Endothelial cell of umbilical vein (primary cell): ENCODE results near the gene NXPH1. TPM values are rescaled to one million over a fixed set of nuclear protein-coding genes. Genes with fewer than 3 reads are reported as not detected.

Experiments used
- BruUV-seq: library from RNA; stranded (reverse); fragments of 400-500 nt; replicated peaks from 2 replicates; lab custom pipeline; 2021; lab: Mats Ljungman, UMichigan
- CTCF ChIA-PET: fragments of 300-600, 350-600 bp; sonication (Branson Sonifier 250); formaldehyde crosslinking; loops from one replicate; lab custom pipeline; 2021; ENCODE audit warnings: antibody characterized with exemption, inconsistent platforms; lab: Charles Lee
- POLR2A ChIA-PET: fragments of 300-600, 350-600 bp; sonication (Branson Sonifier 250); formaldehyde crosslinking; loops from one replicate; lab custom pipeline; 2021; ENCODE audit warnings: antibody characterized with exemption, inconsistent platforms; lab: Charles Lee
- DNase-seq: peaks from one replicate; pipeline ENCODE4 v3.0.0-alpha.2; 2011; ENCODE audit warnings: low read depth, low spot score
- FAIRE-seq: peaks from 2 replicates; lab custom pipeline; 2011; peaks lifted over from hg19 to GRCh38; lab: Jason Lieb, UNC
- H2AFZ ChIP-seq: 2 replicates; pipeline ENCODE4 v1.6.0; 2012; ENCODE audit warnings: low read depth, low read length, control low read depth, inconsistent platforms
- H3K27ac ChIP-seq: 2 replicates; pipeline ENCODE4 v1.5.1; 2011; ENCODE audit warnings: low read depth, mild to moderate bottlenecking, control low read depth, low read length, moderate library complexity; ENCODE audit not compliant: insufficient read depth
- H3K27me3 ChIP-seq, 2 experiments: 2 replicates each; pipeline versions ENCODE4 v1.6.0 to v1.6.1; 2011; ENCODE audit warnings: low read length in 2 of 2, mixed read lengths in 1 of 2; ENCODE audit not compliant: control insufficient read depth in 2 of 2, insufficient read depth in 2 of 2
- H3K36me3 ChIP-seq, 2 experiments: 2 replicates in 1 of 2; 3 replicates in 1 of 2; pipeline ENCODE4 v1.5.1; 2011; ENCODE audit warnings: low read length in 2 of 2, mild to moderate bottlenecking in 1 of 2, moderate library complexity in 1 of 2; ENCODE audit not compliant: control insufficient read depth in 2 of 2, insufficient read depth in 2 of 2; ENCODE audit errors: extremely low read depth in 1 of 2
- H3K4me1 ChIP-seq: 3 replicates; pipeline ENCODE4 v1.5.1; 2011; ENCODE audit warnings: mild to moderate bottlenecking, low read length; ENCODE audit not compliant: control insufficient read depth, insufficient read depth; ENCODE audit errors: extremely low read depth
- H3K4me2 ChIP-seq: 2 replicates; pipeline ENCODE4 v1.6.1; 2011; ENCODE audit warnings: low read length, control low read depth, mixed read lengths; ENCODE audit not compliant: insufficient read depth
- H3K4me3 ChIP-seq, 3 experiments: fragments of 200-600 bp in 1 of 3; sonication (generic), shearing (Covaris generic) in 1 of 3; replicated peaks in 1 of 3; 2 replicates each; pipeline ENCODE4 v1.5.1; 2011 to 2016; ENCODE audit warnings: control low read depth in 3 of 3, low read length in 3 of 3, mild to moderate bottlenecking in 2 of 3, inconsistent platforms in 1 of 3, low read depth in 1 of 3, moderate library complexity in 1 of 3; ENCODE audit not compliant: insufficient read depth in 1 of 3
- H3K79me2 ChIP-seq: 2 replicates; pipeline ENCODE4 v1.6.0; 2012; ENCODE audit warnings: low read length, inconsistent platforms; ENCODE audit not compliant: control insufficient read depth, insufficient read depth
- H3K9ac ChIP-seq: replicated peaks from 2 replicates; pipeline ENCODE3; 2011; ENCODE audit warnings: low read length, control low read depth; ENCODE audit not compliant: insufficient read depth; ENCODE audit errors: extremely low read depth
- H3K9me1 ChIP-seq: replicated peaks from 3 replicates; pipeline ENCODE4 v1.6.0; 2011; ENCODE audit warnings: mild to moderate bottlenecking, low read length; ENCODE audit not compliant: control insufficient read depth, insufficient read depth; ENCODE audit errors: extremely low read depth
- H3K9me3 ChIP-seq: replicated peaks from 2 replicates; pipeline ENCODE4 v1.5.1; 2012; ENCODE audit warnings: low read length, inconsistent platforms; ENCODE audit not compliant: control insufficient read depth, insufficient read depth
- H4K20me1 ChIP-seq: replicated peaks from 2 replicates; pipeline ENCODE3; 2011; ENCODE audit warnings: mild to moderate bottlenecking, low read length; ENCODE audit not compliant: control insufficient read depth, insufficient read depth; ENCODE audit errors: extremely low read depth
- EZH2 ChIP-seq: IDR thresholded peaks from 2 replicates; pipeline ENCODE4 v1.6.1; 2012; ENCODE audit warnings: borderline replicate concordance, low read depth, mild to moderate bottlenecking, moderate library complexity, low read length, inconsistent platforms; ENCODE audit not compliant: severe bottlenecking
- FOS ChIP-seq: IDR thresholded peaks from 2 replicates; pipeline ENCODE4 v1.6.1; 2011; ENCODE audit warnings: mild to moderate bottlenecking, low read length, moderate library complexity, borderline replicate concordance; ENCODE audit not compliant: insufficient read depth
- GATA2 ChIP-seq: IDR thresholded peaks from 2 replicates; pipeline ENCODE4 v1.7.0; 2011; ENCODE audit warnings: low read depth, mild to moderate bottlenecking, moderate library complexity, mixed read lengths, low read length; ENCODE audit not compliant: insufficient read length, insufficient read depth
- JUN ChIP-seq: IDR thresholded peaks from 2 replicates; pipeline ENCODE4 v1.6.1; 2011; ENCODE audit warnings: borderline replicate concordance, low read depth; ENCODE audit not compliant: insufficient read length, insufficient read depth
- MYC ChIP-seq: IDR thresholded peaks from one replicate; pipeline ENCODE4 v1.6.1; 2011; ENCODE audit warnings: mild to moderate bottlenecking, low read depth, low read length
- POLR2A ChIP-seq: IDR thresholded peaks from 2 replicates; pipeline ENCODE4 v1.6.1; 2012; ENCODE audit warnings: low read depth, mild to moderate bottlenecking, control low read depth, low read length
- POLR2AphosphoS5 ChIP-seq: IDR thresholded peaks from 2 replicates; pipeline ENCODE4 v1.6.1; 2012; ENCODE audit warnings: low read depth, mild to moderate bottlenecking, control low read depth, low read length, moderate library complexity; ENCODE audit not compliant: insufficient read depth
- dilution Hi-C: fragments of 300-500 bp; cut with MboI; formaldehyde crosslinking; loops from one replicate; pipeline ENCODE4 v1.15.0; 2019; ENCODE audit warnings: low sequenced_read_pairs; ENCODE audit not compliant: extremely low pct_ligation_motif_present
- intact Hi-C: fragments of 100-400 bp; cut with micrococcal nuclease; formaldehyde crosslinking; loops from one replicate; pipeline ENCODE4 v1.10.0; 2022
- polyA plus RNA-seq, 4 experiments: library from polyadenylated mRNA; depleted of rRNA in 3 of 4; stranded (reverse) in 3 of 4; unstranded in 1 of 4; fragments of >200 nt; gene quantifications; 2 replicates each; pipeline versions ENCODE4 v1.2.1 to v1.2.3, GENCODE V29; 2011 to 2012; ENCODE audit warnings: missing spikeins in 1 of 4
- total RNA-seq: library from RNA; stranded (reverse); gene quantifications from 2 replicates; pipeline ENCODE4 v1.2.3, GENCODE V29; 2021
- TF ChIP-seq, protein P1 (sequence below), 2 donors: IDR thresholded peaks; 1 replicate in 1 of 2; 2 replicates in 1 of 2; pipeline ENCODE4 v1.5.1; 2011; ENCODE audit warnings: low read length in 2 of 2, mild to moderate bottlenecking in 2 of 2, moderate library complexity in 2 of 2, control low read depth in 1 of 2, inconsistent platforms in 1 of 2, low read depth in 1 of 2; ENCODE audit not compliant: insufficient read depth in 1 of 2; ENCODE audit errors: extremely low read depth in 1 of 2
- TF ChIP-seq, protein P2 (sequence below): IDR thresholded peaks from 2 replicates; pipeline ENCODE4 v1.6.1; 2011; ENCODE audit not compliant: insufficient read depth, insufficient read length

Gene NXPH1
- total and polyA plus RNA-seq, 2 donors (not counting 3 experiments of a cell fraction or from before 2014, with no cell fraction given), result not detected

DNA sequence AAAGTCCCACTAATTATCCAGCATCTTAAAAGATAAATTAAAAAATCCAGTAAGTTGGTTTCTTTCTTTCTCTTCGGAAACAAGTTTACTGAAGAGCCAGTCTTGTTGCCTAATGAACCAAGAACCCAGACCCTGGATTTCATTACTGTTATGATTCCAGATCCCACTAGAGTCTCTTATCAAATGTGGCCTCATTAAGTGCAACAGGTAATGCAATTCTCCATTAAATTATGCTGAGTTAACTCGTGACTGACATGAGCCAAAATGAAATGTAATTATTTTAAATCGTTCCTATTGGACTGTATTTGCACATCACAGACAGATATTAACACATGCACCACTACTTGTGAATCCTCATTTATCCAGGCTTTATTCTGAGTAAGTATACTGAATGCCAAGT lies 115.6 kb downstream of the NXPH1 start:
- CTCF ChIA-PET, result no interaction called here
- FAIRE-seq (no peak), DNase-seq (no peak)
- H3K4me2 ChIP-seq, result no peak overlapping the region
- intact Hi-C loops, result no loop called here
- H3K79me2 ChIP-seq, result no peaks in the 10 kb centered on the region
- H3K4me3 ChIP-seq, result no peak overlapping the region
- H3K27ac ChIP-seq, result no peak overlapping the region
- no peaks in the 10 kb centered on the region for H3K4me1 ChIP-seq
- H3K9ac ChIP-seq, result no peak overlapping the region
- H3K9me1 ChIP-seq, result no peaks in the 10 kb centered on the region
- no TSS peak for BruUV-seq
- dilution Hi-C loops, result no loop called here
- no peak overlapping the region for H2AFZ ChIP-seq
- no peaks in the 10 kb centered on the region for H3K9me3 ChIP-seq
- no peaks in the 10 kb centered on the region for H3K27me3 ChIP-seq
- TF ChIP-seq POLR2A, result no peak
- TF ChIP-seq, protein P1, sequence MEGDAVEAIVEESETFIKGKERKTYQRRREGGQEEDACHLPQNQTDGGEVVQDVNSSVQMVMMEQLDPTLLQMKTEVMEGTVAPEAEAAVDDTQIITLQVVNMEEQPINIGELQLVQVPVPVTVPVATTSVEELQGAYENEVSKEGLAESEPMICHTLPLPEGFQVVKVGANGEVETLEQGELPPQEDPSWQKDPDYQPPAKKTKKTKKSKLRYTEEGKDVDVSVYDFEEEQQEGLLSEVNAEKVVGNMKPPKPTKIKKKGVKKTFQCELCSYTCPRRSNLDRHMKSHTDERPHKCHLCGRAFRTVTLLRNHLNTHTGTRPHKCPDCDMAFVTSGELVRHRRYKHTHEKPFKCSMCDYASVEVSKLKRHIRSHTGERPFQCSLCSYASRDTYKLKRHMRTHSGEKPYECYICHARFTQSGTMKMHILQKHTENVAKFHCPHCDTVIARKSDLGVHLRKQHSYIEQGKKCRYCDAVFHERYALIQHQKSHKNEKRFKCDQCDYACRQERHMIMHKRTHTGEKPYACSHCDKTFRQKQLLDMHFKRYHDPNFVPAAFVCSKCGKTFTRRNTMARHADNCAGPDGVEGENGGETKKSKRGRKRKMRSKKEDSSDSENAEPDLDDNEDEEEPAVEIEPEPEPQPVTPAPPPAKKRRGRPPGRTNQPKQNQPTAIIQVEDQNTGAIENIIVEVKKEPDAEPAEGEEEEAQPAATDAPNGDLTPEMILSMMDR (IDR thresholded peaks at IDR 0.05; ENCODE audit: extremely low read depth in 1 of 2, insufficient read depth in 1 of 2, low read depth in 1 of 2, low read length in 2 of 2), result no peak
- H3K36me3 ChIP-seq, result no peaks in the 10 kb centered on the region
- no peaks in the 10 kb centered on the region for H4K20me1 ChIP-seq
- POLR2A ChIA-PET, result no interaction called here

DNA sequence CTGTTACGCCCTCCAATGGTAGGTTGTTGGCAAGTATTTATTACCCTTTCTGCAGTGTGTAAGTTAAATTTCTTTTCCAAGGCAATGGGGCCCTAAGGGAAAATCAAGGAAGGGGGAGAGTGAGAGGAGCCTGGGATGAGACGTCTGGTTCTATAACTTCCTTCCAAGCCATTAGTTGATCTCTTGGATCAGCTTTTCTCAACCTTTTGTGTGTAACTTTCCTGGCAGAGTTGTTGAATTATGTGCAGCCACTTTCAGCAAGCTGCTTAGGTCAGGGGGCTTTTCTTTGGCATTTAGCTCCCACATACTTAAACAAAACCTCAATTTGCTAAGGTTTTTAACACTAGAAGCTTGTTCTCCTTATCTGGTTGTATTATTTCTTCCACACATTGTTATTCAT lies 127.1 kb downstream of the NXPH1 start:
- H3K27me3 ChIP-seq, result no peaks in the 10 kb centered on the region
- no peak for FAIRE-seq
- H3K36me3 ChIP-seq, result no peaks in the 10 kb centered on the region
- no peak overlapping the region for H3K27ac ChIP-seq
- no peaks in the 10 kb centered on the region for H4K20me1 ChIP-seq
- no peak overlapping the region for H3K4me2 ChIP-seq
- no peak overlapping the region for H3K4me3 ChIP-seq
- H2AFZ ChIP-seq, result no peak overlapping the region
- dilution Hi-C loops (no loop called here), intact Hi-C loops (no loop called here)
- no peaks in the 10 kb centered on the region for H3K4me1 ChIP-seq
- no peak overlapping the region for H3K9ac ChIP-seq
- DNase-seq, result no peak
- no peaks in the 10 kb centered on the region for H3K9me1 ChIP-seq
- TF ChIP-seq GATA2 (no peak), MYC (no peak), EZH2 (no peak), POLR2AphosphoS5 (no peak), JUN (no peak), POLR2A (no peak), FOS (no peak)
- TF ChIP-seq, protein P1 (IDR thresholded peaks at IDR 0.05; ENCODE audit: extremely low read depth in 1 of 2, insufficient read depth in 1 of 2, low read depth in 1 of 2, low read length in 2 of 2), result no peak
- TF ChIP-seq, protein P2, sequence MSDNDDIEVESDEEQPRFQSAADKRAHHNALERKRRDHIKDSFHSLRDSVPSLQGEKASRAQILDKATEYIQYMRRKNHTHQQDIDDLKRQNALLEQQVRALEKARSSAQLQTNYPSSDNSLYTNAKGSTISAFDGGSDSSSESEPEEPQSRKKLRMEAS, result no peak
- ChIA-PET POLR2A (no interaction called here), CTCF (no interaction called here)
- peaks cover 7% of the 10 kb centered on the region for H3K9me3 ChIP-seq
- BruUV-seq, result no TSS peak
- H3K79me2 ChIP-seq, result no peaks in the 10 kb centered on the region
